ENCODE data around the gene TGFB2. TPM values are rescaled to one million over a fixed set of nuclear protein-coding genes. Genes with fewer than 3 reads are reported as not detected.

TGFB2 gene
- total RNA-seq, 3 donors from 2014 or later (not counting 1 experiment from before 2014, with no cell fraction given): 0.07 TPM; not detected in 2

DNA sequence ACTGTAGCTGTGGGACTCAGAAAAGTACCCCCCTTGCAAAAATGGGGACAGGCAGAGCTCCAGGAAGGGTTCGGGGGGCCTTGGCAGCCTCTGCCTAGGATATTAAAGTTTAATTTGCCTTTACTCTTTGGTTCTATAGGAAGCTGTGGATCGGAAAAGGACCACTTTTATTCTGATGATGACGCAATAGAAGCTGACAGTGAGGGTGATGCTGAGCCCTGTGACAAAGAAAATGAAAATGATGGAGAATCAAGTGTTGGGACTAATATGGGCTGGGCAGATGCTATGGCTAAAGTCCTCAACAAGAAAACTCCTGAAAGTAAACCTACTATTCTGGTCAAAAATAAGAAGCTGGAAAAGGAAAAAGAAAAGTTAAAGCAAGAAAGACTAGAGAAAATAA is 43.0 kb upstream of the TGFB2 start:
- TF ChIP-seq, protein P1, sequence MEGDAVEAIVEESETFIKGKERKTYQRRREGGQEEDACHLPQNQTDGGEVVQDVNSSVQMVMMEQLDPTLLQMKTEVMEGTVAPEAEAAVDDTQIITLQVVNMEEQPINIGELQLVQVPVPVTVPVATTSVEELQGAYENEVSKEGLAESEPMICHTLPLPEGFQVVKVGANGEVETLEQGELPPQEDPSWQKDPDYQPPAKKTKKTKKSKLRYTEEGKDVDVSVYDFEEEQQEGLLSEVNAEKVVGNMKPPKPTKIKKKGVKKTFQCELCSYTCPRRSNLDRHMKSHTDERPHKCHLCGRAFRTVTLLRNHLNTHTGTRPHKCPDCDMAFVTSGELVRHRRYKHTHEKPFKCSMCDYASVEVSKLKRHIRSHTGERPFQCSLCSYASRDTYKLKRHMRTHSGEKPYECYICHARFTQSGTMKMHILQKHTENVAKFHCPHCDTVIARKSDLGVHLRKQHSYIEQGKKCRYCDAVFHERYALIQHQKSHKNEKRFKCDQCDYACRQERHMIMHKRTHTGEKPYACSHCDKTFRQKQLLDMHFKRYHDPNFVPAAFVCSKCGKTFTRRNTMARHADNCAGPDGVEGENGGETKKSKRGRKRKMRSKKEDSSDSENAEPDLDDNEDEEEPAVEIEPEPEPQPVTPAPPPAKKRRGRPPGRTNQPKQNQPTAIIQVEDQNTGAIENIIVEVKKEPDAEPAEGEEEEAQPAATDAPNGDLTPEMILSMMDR (IDR thresholded peaks at IDR 0.05): no peak
- Mint-ChIP-seq H3K27me3 (ENCODE audit: low read depth in 2 of 2) (no peaks in the 10 kb centered on the region), H3K4me3 (no peak overlapping the region), H3K27ac (no peak overlapping the region), H3K36me3 (peaks cover 2% of the 10 kb centered on the region), H3K9me3 (no peaks in the 10 kb centered on the region), H3K4me1 (peaks cover 0 to 18% of the 10 kb centered on the region in 2 donors)
- intact Hi-C loops (cut with micrococcal nuclease): no loop called here
- Histone ChIP-seq H3K27me3 (ENCODE audit: control insufficient read depth, insufficient read depth, low read length) (no peaks in the 10 kb centered on the region), H3K36me3 (ENCODE audit: control insufficient read depth, insufficient read depth, low read length) (peaks cover 21% of the 10 kb centered on the region), H3K9me3 (ENCODE audit: control insufficient read depth, insufficient read depth, low read length) (no peaks in the 10 kb centered on the region), H3K4me1 (ENCODE audit: control insufficient read depth, insufficient read depth, low read length) (no peaks in the 10 kb centered on the region), H3K4me3 (ENCODE audit: low read length) (no peak overlapping the region), H3K27ac (ENCODE audit: low read length) (no peak overlapping the region)
- DNase-seq (no peak), ATAC-seq (no peak)
- WGBS (ENCODE audit: insufficient coverage): 94% methylated on average over 3 of the region's 3 CpGs

DNA sequence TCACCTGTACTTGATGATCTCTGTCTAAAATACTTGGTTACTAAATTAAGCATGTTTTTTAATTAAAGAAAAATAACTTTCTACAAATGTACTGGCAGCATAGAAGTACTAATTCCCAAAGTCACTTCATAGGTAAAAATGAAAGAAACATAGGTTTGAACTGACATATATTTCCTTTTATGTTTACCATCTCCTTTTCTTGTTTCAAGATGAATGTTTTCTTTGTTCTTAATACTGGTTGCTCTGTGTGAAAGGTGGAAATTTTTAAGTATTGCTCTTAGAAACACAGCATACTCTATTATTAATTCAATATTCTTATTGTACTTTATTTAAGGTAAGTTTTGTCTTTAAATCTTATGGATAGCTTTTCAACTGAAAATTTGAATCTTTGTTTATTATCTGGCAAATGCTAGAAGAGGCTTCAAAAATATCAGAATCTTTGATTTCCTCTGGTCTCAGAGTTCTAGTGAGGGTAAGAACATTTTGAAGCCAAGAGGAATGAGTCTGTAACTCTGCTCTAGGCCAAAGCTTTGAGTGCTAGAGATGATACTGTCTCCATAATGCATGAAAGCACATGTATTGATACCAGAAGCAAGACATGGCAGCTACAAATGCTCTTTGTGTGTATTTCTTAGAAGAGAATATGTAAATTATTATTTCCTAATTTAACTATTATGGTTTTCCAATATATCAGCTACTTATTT is 41.8 kb upstream of the TGFB2 start:
- H3K9me3 Mint-ChIP-seq: no peaks in the 10 kb centered on the region
- DNase-seq (no peak), ATAC-seq (no peak)
- H3K4me1 Mint-ChIP-seq: peaks cover 0 to 13% of the 10 kb centered on the region in 2 donors
- H3K4me3 Mint-ChIP-seq: no peak overlapping the region
- Histone ChIP-seq H3K36me3 (ENCODE audit: control insufficient read depth, insufficient read depth, low read length) (peaks cover 21% of the 10 kb centered on the region), H3K9me3 (ENCODE audit: control insufficient read depth, insufficient read depth, low read length) (no peaks in the 10 kb centered on the region), H3K4me1 (ENCODE audit: control insufficient read depth, insufficient read depth, low read length) (no peaks in the 10 kb centered on the region), H3K27ac (ENCODE audit: low read length) (no peak overlapping the region), H3K27me3 (ENCODE audit: control insufficient read depth, insufficient read depth, low read length) (no peaks in the 10 kb centered on the region), H3K4me3 (ENCODE audit: low read length) (no peak overlapping the region)
- no peak overlapping the region for H3K27ac Mint-ChIP-seq
- intact Hi-C loops (cut with micrococcal nuclease): no loop called here
- H3K36me3 Mint-ChIP-seq: peaks cover 11% of the 10 kb centered on the region
- H3K27me3 Mint-ChIP-seq (ENCODE audit: low read depth in 2 of 2): no peaks in the 10 kb centered on the region
- TF ChIP-seq, protein P1 (IDR thresholded peaks at IDR 0.05): no peak

DNA sequence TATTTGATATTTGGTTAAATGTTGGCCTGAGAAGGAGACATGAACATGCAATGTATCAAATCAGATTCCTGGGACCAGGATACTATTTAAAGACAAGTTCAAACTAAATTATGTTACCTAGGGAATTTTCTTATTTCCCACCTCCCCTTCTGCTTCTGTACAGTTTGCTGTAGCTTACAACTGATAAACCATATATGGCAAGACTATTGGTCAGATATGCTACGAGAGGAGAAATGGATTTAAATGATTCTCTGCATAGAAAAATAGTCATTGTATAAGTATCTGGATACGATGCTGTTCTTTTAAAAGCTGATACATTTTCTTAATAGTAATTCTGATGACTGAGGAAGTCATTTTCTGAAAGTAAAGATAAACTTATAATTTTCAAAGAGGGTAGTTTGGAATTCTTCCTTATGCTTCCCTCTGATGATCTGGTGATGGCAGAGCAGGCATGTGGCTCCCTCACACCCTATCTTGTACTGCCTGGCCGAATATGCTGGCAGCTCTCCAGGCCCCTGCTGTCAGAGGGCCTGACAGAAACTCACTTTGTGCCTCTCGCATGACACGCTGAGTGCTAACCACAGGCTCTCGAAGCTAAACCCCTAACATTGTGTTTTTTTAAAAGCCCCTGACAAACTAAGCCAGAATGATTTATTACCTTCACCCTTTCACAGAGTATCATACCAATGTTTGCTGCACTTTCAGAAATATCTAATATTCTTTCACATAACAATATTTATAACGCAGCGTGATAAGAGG is 40.7 kb upstream of the TGFB2 start:
- peaks cover 26% of the 10 kb centered on the region for H3K36me3 ChIP-seq (ENCODE audit: control insufficient read depth, insufficient read depth, low read length)
- no peaks in the 10 kb centered on the region for H3K4me1 ChIP-seq (ENCODE audit: control insufficient read depth, insufficient read depth, low read length)
- H3K27ac Mint-ChIP-seq: peak overlapping the region in 1 of 2 donors; percentile 24
- no peak overlapping the region for H3K4me3 Mint-ChIP-seq
- TF ChIP-seq, protein P1 (IDR thresholded peaks at IDR 0.05): no peak
- no peaks in the 10 kb centered on the region for H3K27me3 ChIP-seq (ENCODE audit: control insufficient read depth, insufficient read depth, low read length)
- H3K9me3 Mint-ChIP-seq: no peaks in the 10 kb centered on the region
- H3K4me3 ChIP-seq (ENCODE audit: low read length): no peak overlapping the region
- peaks cover 11% of the 10 kb centered on the region for H3K36me3 Mint-ChIP-seq
- H3K4me1 Mint-ChIP-seq: peaks cover 0 to 12% of the 10 kb centered on the region in 2 donors
- peak in 1 of 3 donors; percentile 43 for ATAC-seq
- no peaks in the 10 kb centered on the region for H3K27me3 Mint-ChIP-seq (ENCODE audit: low read depth in 2 of 2)
- 40% methylated on average over 8 of the region's 8 CpGs for WGBS (ENCODE audit: insufficient coverage)
- H3K9me3 ChIP-seq (ENCODE audit: control insufficient read depth, insufficient read depth, low read length): no peaks in the 10 kb centered on the region
- intact Hi-C loops (cut with micrococcal nuclease): no loop called here
- H3K27ac ChIP-seq (ENCODE audit: low read length): no peak overlapping the region
- no peak for DNase-seq
